Ovary (tissue), 3 donors: ENCODE data around the gene HERPUD1.

Source experiments
- EP300 ChIP-seq: sonication (generic); formaldehyde crosslinking; IDR thresholded peaks from one replicate; pipeline ENCODE4 v1.6.1; 2017; ENCODE audit warnings: antibody characterized with exemption
- TF ChIP-seq, protein P1 (sequence below), 3 donors: fragments of 450-650 bp in 2 of 3; fragments of 200-600 bp in 1 of 3; IDR thresholded peaks; one replicate each; pipeline versions ENCODE4 v1.5.1 to v1.8.0; 2016 to 2022; ENCODE audit warnings: antibody characterized with exemption in 3 of 3, mild to moderate bottlenecking in 1 of 3
- donor health status: DM: no; HTN: no; CAD: no.

DNA sequence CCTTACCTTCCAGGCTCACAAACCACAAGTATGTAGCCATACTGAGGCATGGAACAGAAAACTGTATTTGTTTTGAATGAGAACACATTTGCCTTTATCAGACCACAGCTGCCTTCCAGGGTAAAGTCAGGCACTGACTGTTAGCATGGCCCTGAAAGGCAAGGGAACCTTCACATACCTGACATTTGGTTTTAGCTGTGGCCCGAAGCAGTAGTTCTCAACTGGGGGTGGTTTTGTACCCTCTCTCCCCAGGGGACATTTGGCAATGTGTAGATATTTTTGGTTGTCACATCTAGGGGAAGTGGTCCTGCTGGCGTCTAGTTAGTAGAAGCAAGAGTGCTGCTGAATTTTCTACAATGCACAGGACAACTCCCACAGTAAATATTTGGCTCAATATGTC is 9.2 kb downstream of the HERPUD1 start:
- TF ChIP-seq, protein P1, sequence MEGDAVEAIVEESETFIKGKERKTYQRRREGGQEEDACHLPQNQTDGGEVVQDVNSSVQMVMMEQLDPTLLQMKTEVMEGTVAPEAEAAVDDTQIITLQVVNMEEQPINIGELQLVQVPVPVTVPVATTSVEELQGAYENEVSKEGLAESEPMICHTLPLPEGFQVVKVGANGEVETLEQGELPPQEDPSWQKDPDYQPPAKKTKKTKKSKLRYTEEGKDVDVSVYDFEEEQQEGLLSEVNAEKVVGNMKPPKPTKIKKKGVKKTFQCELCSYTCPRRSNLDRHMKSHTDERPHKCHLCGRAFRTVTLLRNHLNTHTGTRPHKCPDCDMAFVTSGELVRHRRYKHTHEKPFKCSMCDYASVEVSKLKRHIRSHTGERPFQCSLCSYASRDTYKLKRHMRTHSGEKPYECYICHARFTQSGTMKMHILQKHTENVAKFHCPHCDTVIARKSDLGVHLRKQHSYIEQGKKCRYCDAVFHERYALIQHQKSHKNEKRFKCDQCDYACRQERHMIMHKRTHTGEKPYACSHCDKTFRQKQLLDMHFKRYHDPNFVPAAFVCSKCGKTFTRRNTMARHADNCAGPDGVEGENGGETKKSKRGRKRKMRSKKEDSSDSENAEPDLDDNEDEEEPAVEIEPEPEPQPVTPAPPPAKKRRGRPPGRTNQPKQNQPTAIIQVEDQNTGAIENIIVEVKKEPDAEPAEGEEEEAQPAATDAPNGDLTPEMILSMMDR (IDR thresholded peaks at IDR 0.05) = no peak
- no peak for TF ChIP-seq EP300
